ENCODE data around the gene ZNF423.

ZNF423 gene

DNA sequence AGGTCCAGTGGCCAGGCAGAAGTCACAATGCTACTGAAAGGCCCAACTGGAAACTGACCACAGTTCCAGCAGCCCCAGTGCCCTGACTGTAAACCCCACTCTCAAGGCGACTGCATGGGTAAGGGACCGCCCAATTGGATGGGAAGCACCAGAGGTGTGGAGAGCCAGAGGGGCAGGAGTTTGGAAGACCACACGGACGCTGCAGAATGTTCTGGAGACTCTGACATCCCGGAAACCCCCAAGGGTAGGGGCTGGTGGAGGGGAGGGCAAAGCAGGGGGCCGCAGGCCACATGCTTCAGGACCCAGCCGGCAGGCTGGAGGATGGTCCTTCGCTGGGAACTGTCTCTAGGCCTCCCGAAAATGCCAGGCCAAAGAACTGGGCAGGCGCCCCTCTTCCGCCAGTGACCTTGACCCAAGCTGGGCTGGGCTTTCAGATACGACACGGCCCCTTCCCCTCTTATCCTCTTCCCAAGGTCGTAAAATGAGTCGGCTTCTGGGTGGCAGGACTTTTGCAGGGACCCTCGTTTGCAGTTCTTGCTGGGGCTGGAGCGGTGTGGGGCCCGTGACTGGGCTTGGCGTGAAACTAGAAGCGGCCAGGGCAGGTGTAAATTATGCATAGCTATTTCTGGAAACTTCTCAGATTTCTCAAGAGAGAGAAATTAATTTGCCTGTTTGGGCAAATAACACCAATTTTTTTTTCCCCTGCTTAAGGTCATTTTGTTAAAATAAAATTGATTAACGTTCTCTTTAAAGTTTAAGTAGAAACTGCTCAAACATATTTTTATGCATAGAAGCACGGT is 372.1 kb downstream of the ZNF423 start:
- DNase-seq = no peak

DNA sequence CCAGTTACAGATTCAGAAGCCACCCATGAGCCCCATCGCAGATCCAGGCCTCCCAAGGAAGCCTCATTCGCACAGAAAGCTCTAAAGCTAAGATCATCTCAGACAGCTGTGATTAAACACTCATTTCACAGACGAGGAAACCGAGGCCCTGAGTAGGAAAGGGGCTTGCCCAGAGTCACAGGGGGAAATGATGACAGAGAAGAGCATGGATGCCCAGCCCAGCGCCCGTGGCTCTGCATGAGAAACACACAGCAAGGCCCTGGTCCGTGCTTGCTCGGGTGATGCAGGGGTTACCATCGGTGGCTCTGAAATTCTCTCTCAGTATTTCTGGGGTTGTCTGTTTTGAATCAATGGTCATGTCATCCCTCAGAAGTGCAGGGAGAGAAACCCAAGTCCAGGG is 372.7 kb downstream of the ZNF423 start:
- DNase-seq = no peak

DNA sequence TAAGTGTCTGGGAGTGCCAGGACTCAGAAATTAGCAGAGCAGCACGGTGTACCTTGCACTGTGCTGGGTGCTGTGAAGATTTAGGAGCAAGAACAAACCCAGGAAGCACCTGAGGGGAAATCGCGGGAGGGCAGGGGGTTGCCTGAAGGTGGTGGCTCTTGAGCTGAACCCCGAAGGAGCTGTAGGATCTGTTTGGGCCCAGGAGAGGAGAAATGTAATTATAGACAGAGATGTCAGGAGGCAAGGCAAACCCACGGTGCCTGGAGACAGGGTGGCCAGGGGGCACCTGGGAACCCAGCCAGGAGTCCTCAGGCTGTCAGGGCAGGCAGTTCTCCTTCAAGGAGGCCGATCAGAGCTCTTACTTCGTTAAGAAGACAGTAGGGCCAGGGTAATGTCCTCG is 373.2 kb downstream of the ZNF423 start:
- DNase-seq = no peak

DNA sequence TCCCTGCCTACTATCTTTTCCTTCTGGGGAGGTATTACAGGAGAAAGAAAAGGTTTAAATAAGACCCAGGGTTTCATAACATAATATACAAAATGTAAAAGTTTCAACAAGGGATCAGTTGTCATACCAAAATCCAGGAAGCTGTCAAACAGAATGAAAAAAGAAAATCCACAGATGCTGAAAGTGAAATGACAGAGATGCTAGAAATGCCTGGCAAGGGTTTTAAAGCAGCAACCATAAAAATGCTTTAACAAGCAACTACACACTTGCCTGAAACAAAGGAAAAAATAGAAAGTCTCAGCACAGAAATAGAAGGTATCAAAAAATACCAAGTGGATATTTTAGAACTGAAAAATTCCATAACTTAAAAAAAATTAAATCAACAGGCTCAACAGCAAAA is 377.3 kb downstream of the ZNF423 start:
- DNase-seq = no peak

DNA sequence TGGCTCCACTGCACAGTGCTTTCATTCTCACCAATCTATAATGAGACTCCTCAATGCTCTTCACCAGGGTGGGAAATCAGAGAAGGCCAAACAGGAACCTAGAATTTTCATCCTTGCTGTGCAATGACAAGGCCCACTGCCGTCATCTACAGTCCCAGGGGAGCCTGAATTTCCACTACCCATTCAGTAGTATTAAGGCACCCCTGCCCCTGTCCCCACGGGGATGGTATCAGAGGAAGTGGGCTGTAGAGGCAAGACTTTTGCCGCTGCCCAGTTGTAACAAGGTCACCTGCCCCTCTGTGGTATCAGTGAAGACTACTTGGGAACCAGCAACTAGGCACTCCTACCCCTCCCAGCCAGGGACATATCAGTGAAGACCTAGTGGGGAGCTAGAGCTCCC is 377.8 kb downstream of the ZNF423 start:
- no peak for DNase-seq

DNA sequence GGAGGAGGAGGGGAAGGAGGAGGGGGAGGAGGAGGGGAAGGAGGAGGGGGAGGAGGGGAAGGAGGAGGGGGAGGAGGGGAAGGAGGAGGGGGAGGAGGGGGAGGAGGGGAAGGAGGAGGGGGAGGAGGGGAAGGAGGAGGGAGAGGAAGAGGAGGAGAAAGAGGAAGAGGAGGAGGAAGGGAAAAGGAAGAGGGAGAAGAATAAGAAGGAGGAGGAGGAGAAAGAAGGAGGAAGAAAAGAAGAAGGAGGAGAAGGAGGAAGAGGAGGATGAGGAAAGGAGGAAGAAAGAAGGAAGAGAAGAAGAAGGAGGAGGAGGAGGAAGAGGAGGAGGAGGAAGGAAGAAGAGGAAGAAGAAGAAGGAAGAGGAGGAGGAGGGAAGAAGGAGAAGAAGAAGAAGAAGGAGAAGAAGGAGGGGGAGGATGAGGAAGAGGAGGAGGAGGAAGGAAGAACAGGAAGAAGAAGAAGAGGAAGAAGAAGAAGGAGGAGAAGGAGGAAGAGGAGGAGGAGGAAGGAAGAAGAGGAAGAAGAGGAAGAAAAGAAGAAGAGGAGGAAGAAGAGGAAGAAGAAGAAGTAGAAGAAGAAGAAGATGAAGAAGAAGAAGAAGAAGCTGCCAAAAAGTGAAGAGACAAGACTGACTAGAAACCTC is 378.5 kb downstream of the ZNF423 start:
- no peak for DNase-seq

DNA sequence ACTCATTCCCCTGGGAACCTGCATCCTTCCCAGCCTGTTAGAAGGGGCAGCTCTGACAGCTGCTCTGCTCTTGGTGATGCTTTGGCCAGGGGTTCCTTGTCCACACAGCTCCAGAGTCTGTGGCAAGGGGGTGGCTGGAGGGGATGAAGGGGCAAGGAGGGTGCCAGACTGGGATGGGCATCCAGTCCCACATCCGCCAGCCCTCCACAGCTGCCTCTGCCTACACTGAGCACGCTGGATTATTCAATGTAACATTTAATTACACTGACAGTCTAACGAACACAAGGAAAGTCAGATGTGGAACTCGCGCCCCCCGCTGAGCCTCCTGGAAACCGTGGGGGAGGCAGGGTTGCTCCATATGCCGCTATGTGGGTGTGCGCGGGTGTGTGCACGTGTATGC is 381.2 kb downstream of the ZNF423 start:
- no peak for DNase-seq

DNA sequence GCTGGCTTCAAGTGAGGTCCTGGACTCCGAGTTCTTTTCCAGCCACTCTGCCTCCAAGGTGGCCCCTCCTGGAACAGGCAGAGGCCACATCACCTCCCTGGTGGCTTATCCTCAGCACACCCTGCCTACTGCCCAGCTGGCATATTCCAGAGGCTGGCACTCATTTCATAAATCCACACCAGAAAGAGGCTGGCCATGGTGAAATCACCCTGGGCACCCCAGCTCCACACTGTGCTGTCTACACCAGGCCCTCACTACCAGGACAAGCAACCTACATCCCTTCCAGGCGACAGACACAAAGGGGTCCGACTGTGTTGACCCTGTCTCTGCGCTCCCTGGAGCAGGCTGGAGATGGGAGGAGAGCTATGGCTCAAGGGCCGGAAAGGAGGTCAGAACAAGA is 382.1 kb downstream of the ZNF423 start:
- DNase-seq = no peak

DNA sequence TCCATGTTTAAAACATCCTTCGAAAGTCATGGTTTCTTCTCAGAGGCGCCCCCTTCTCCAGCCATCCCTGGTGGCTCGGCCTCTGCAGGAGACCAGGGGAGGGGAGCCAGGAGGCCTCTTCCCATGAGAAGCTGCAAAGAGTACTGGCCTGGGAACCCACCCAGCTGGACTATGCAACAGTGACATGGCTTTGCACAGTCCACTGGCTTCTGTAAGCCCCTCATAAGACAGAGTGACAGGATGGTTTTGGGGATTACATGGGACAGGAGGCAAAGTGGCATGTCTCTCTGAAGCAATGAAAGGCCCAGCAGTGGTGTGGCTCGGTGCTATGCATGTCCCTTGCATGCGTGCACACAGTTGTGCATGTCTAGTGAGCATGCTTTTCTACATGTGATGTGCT is 382.8 kb downstream of the ZNF423 start:
- no peak for DNase-seq

DNA sequence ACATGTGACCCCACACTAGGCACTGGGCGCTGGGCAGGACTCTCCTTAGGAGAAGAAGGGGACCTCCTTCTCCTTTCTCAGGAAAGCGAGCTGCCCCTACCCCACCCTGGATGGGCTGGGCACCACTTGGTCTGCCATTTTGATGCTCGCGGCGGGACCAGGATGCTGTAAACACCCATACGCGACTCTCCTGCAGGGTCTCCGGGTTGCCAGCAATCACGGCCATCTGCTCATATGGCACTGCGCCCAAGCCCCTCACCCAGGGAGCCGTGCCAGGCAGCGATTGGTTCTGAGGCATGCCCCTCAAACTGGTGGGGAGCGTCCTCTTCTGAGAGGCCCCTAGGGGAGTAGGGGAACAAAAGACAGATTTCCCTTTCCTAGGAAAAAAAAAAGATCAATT is 383.3 kb downstream of the ZNF423 start:
- DNase-seq = no peak

DNA sequence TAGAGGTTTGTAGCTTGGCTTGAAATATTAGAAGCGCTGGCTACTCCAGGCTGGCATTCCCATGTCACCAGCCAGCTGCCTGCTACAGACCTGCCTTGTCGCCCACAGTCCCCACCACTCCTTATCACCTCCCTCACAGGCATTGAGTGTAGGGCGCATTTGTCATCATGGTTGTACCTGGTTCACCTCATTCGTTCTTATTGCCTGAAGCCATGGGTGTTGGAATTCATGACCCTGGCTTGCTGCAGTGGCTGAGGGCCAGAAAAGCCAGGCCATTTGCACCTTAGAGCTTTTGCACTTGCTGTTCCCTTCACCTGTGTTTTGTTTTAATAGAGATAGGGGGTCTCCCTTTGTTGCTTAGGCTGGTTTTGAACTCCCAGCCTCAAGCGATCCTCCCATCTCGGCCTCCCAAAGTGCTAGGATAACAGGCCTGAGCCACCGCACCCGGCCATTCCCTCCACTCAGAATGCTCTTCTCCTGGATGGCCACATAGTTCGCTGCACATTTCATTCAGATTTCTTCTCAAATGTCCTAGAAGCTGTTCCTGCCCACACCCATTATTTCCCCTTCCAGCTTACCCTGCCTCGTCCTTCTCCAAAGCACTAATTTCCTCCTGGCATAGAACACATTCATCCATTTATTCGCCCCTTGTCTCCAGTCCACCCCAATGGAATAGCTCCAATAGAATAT is 384.7 kb downstream of the ZNF423 start:
- DNase-seq = no peak

DNA sequence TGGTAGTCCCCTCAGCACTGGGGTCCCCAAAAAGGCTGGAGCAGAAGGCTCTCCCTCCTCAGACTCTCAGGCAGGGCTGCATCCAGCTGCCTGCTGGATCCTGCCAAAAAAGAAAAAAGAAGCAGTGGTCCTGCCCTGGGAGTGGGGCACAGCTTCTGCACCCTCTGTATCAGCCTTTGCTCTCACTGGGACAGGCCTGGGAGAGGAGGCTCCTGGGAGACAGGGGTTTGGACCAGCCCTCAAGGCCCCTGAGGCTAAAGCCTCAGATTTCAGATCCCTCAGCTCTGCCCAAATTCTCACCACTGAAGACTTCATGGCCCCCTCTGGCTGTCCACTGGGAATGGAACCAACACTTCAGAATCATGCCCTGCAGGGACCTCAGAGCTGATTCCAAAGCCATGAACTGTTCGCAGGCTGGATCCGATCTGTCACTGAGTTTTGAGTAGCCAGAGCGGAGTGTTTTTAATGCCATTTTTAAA is 385.4 kb downstream of the ZNF423 start:
- DNase-seq = no peak

DNA sequence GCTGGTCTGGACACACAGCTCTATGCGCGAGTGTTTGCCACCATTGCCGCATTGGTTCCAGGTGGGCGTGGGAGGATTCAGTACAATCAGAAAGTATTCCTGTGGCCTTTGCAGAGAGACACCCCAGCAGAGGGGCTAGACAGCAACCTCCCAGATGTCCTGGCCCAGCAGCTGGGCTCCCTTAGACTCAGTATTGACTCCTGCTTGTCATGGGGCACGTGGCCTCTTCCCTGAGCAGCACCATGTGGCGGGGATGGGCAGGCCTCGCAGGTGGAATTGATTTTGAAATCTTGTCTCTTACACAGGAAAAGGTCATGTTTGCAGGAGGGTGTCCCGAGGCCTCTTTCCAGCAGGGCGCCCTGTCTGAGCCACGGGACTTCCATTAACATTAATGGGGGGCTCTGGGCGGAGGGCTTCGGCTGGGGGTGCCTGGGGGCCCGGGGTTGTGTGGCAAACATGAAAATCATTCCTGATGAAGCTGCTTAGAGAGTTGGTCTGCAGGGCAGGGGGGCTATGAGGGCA is 385.9 kb downstream of the ZNF423 start:
- no peak for DNase-seq

DNA sequence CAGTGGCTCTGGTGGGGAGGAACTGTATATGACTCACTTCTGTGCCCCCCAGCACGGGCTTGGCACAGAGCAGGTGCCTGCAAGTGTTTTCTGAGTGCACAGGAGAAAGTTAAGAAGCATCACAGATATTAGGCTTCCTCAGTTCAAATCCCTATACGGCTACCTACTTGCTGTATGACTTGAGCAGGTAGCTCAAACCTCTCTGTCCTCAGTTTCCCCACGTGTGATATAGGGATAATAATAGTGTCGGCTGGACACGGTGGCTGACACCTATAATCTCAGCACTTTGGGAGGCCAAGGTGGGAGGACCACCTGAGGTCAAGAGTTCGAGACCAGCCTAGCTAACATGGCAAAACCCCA is 386.6 kb downstream of the ZNF423 start:
- no peak for DNase-seq

DNA sequence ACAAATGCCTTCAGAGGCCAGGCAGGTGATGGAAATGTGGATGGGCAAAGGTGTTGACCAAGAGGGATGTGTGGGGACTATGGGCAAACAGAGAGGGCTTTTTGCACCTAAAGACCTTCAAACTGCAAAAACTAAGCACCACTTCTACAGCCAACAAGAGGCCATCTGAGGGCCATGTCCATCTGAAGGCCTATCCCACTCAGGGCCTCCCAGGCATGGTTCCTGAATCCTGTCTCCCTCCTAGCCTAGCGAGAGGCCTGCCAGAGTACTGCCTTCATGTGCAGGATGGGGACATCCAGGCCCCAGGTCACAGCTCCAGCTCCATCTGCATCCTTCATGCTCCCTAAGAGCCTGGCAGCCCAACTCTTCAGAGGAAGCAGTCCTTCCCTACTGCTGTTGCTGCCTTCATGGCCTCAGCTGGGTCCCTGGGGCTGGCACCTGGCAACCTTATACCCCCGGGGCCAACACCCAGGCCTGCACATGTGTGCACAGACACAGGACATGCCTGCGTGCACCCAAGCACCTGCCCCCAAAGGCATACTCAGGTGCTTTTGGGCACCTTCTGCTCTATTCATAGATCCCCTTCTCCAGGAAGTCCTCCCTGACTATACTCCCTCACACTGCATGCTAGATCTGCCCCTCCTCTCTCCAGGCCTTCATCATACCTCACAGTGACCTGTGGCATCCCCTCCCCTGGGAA is 387.2 kb downstream of the ZNF423 start:
- no peak for DNase-seq

DNA sequence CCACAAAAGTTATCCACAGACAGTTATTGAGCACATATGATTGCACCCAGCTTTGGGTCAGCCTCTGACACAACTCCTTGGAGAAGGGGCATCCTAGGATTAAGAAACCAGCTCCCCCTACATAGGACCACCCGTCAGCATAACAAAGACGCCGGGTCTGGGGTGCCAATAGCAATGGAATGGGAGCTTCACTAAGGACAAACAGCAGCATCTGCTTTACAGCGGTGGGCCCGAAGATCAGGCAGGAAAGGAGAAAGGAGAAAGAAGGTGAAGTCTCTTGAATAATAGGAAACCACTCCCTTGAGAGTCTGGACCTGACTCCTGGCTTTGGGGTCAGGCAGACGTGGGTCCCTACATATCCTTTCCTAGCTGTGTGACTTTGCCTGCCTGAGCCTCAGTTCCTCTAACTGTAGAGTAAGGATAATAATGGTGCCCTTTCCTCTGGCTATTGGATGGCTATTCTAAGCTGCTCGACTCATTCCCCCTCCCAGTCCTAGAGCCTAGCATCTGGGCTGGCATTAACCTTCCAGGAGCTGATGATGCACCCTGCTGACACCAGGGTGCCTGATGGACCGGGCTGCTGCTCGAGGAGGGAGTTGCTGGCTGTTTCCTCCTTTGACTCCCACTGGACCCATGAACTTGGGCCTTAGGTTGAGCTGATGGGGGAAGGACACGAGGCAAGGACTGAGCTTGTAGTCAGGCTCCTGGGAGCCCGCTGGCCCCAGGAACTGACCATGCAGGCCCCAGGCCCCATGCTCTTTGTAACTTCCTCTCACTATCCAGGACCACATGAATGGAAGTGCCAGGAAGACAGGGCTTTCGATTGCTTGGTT is 388.2 kb downstream of the ZNF423 start:
- DNase-seq = no peak

DNA sequence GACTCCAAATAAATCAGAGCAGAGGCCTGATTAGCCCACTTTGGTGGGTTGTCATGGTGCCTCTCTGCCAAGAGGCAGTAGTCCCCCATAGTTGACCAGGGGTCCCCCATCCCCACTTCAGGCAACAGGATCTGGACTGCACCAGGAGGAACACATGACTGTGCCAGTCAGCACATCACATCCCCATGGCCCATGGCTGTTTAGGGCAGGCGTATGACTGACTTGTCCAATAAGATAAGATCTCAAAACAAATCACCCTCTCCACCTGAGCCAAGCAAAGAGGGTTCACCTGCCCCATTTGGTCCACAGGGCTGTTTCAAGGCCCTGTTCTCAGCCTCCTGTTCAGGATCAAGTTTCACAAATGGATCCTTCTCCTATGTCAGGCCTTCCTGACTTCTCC is 389.0 kb downstream of the ZNF423 start:
- no peak for DNase-seq

DNA sequence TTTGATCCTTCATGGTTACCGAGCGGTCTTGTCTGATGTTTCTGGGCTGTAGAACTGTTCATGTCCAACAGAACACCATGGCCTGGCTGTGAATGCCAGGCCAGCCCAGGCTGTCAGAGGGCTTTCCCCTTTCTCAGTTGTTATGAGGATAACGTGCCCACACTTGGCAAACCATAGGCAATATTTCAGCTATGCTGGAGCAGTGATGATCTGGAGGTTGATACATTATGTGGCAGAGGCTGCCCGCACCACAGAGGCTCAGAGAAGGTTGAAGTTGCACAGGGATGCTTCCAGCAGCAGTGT is 389.4 kb downstream of the ZNF423 start:
- no peak for DNase-seq

DNA sequence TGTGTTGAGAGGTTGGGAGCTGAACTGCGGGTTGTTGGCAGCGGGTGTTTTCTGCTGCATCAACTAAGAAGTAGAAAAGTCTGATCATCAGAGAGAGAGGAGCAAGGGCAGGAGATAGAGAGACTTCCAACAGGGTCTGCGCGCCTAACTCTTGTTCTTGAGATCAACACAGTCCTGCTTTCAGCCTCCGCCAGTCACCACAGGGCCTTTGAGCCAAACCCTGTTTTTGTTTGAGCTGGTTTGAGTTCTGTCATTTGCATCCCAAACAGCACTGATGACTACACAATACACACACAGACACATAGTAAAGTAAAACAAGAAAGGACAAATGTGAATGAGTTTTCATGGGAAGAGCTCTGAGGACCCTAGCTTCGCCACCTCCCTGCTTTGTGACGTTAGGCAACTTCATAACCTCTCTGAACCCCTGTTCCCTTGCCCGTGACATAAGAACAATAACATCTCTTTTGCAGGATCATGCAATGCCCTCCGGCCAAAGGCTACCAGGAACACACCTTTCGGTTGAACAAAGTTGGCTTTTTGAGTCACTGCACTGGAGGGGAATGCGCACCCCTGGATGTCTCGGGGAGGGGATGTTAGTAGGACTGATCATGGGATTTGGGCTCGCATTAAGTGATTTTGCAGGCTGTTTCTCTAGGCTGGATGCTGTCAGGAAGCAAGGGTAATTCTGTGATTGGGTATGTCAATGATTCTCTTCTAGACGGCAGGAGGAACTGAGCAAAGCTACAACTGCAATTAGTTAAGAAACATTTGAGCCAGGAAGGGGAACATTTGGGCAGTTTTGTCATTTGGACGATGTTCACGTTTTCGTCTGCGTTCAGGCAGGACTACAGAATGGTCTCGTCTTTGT is 390.0 kb downstream of the ZNF423 start:
- DNase-seq = no peak

DNA sequence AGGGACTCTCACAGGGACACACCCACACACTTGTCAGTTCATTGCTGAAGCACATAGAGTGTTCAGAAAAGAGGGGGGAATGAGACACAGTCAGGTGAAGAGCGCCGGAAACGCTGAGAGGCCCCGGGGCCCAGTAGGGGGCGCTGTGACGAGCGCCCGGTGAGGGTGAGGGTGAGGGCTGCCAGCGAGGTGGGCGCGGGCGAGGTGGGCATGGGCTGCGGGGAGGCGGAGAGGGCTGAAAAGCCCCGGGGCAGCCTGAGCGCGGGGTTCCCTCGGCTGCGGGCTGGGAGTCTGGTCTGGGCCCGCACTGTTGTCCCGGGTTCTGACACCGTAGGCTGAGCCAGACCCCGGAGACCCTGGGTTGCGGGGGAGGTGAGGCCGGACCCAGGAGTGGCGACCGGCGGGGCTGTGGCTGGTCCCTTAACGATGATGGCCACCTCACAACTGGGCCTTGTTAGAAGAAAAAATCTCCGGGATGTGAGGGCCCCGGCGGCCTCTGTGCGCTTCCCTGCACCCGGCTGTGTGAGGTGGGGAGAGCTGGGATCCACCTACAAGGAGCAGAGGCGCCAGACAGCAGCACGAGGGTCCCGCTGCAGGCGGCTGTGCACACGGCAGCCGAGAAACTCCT is 390.9 kb downstream of the ZNF423 start:
- no peak for DNase-seq

DNA sequence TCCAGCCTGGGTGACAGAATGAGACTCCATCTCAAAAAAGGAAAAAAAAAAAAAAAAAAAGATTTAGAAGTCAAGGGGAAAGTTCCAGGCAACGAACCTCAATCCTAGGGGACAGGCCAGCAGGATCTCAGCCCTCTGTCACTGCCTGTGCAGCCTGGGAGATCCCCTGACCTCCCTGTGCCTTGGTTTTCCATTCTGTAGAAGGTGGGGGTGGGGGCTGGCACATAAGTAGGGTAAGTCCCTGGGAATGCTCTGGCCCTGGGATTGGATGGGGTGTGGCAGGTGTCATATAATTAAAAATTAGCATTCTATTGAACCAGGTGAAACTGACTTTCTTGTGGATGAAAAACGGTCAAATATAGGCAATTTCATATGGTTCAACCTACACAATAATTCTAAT is 391.8 kb downstream of the ZNF423 start:
- DNase-seq = no peak
